Activated gamma-delta T cell treated with anti-CD3 and anti-CD28 coated beads, Interleukin-2, amount 50 U/mL, for 16 hours (primary cell): ENCODE results near the gene FCRL6.

Source experiments
- DNase-seq: peaks from one replicate; pipeline ENCODE4 v3.0.0-alpha.2; 2020; ENCODE audit warnings: low read depth

Gene FCRL6

DNA sequence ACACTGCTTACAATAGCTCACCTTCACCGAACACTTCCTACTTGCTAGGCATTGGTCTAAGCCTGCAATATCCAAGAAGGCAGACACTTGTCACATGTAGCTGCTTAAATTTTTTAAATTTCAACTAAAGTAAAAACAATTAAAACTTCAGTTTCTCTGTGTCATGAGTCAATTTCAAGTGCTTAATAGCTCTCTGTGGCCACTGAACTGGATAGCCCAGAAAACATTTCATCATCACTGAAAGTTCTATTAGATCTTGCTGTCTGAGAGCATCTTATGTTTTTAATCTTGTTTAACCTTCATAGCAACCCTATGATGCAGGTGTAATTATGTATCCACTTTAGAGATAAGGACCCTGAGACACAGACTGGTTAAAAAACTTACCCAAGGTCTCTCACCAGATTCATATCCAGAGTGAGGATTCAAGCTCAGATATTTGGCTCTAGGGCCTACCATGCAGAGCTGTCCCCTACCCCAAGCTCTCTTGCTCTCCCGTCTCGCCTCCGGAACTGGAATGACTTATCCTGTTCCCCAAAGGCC is 2.6 kb upstream of the FCRL6 start:
- DNase-seq, result no peak

DNA sequence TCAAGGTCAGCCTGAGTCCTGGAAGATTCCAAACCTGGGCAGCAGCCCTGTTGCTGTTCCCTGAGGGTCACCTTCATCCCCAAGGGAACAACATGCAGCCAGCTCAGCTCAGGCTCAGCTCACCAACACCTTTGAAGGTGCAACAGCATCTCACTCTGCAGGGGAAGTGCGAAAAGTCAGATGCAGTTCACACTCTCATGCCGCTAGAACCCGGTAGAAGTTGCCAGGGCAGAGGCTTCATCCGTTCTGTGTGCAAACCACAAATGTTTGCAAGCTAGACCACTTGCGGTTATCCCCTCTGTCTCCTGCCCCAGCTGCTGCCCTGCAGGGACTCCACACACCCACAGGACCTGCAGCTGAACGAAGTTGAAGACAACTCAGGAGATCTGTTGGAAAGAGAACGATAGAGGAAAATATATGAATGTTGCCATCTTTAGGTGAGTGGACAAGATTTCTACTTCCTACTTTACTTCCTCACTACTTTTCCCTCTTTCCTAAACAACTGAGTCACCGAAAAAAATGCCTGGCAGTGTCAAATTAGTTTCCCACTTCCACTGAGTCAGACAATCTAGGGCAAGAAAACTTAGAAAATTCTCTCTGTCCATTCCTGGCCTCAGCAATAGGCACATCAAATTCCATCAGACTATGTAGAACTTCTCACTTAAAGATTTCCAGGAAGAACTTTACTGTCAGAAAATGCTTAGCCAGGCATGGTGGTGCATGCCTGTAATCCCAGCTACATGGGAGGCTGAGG is 1.8 kb upstream of the FCRL6 start:
- peak; percentile 17 for DNase-seq

GRCh38 chr1:159803956-159804689 is 2.0 kb downstream of the FCRL6 start:
- DNase-seq, result no peak

GRCh38 chr1:159804924-159805323 is 2.8 kb downstream of the FCRL6 start:
- no peak for DNase-seq

GRCh38 chr1:159815926-159816325 is 13.8 kb downstream of the FCRL6 start:
- no peak for DNase-seq

DNA sequence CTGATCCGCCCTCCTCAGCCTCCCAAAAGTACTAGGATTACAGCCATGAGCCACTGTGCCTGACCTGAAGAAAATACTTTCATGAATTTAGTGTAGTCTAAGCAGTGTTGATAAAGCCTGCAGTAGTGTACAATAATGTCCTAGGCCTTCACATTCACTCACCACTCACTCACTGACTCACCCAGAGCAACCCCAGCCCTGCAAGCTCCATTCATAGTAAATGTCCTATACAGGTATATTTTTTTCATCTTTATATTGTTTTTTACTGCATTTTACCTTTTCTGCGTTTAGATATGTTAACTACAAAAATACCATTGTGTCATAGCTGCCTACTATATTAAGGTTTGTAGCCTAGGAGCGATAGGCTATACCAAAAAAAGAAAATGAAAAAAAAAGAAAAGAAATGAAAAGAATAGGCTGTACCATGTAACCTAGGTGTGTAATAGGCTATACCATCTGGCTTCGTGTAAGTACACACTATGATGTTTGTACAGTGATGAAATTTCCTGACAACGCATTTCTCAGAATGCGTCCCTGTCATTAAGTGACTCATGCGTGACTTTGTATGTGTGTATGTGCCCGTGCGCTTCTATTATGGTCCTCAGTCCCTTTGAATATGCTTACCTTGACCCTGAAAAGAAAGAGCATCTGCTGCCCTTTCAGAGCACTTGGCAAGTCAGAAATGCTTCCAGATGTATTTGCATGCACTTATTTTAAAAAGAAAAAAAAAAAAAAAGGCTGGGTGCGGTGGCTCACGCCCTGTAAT is 15.3 kb downstream of the FCRL6 start:
- no peak for DNase-seq

DNA sequence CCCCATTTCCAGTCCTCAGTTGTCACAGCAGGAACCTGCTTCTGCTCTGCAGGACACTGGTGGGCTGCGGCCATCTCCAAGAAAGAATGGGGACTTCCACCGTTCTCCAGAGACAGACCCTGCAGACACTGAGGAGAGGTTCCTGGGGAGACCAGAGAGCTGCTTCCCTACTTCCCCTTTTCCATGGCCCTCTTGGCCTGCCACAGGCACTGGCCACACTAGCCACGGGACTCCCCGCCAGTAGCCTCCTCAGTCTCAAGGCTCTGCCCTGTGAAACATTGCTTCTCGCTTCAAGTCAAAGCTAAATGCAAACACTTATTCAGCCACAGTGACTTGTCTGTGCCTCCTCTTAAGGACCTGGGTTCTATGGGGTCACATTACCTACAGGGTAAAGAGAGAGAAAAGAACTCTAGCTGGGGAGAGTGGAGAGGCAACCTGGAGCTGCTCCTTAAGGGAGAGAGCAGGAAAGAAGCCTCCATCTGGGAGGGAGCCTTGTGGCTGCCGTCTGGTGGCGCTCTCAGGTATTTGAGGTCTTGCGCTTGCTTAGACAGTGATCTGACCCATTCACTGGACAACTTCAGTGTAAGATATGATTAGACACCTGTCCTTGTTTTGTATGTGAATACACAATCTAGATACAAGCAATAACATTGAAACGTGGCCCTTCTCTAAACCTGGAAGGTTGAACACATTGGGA is 19.2 kb downstream of the FCRL6 start:
- no peak for DNase-seq

DNA sequence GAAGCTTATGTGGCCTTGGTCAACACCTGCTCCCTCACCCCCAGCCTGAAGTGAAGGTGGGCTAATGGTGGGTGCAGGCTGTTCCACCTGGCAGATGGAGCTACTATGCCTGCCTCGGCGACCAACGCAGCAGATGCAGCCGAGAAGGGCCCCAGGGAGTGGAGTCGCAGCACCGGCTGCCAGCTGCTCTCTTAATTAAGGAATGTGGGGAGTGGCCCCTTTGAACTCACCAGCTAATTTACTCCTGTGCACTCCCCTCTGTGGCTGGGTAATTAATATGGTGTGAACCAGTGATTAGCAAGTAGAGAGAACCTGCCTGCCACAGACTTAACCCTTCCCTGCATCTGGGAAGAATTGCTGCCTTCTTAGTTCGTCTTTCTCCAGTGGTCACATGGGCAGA is 21.2 kb downstream of the FCRL6 start:
- no peak for DNase-seq

- no peak for DNase-seq
Measured at GRCh38 chr1:159825564-159825963, 23.4 kb downstream of the FCRL6 start.

DNA sequence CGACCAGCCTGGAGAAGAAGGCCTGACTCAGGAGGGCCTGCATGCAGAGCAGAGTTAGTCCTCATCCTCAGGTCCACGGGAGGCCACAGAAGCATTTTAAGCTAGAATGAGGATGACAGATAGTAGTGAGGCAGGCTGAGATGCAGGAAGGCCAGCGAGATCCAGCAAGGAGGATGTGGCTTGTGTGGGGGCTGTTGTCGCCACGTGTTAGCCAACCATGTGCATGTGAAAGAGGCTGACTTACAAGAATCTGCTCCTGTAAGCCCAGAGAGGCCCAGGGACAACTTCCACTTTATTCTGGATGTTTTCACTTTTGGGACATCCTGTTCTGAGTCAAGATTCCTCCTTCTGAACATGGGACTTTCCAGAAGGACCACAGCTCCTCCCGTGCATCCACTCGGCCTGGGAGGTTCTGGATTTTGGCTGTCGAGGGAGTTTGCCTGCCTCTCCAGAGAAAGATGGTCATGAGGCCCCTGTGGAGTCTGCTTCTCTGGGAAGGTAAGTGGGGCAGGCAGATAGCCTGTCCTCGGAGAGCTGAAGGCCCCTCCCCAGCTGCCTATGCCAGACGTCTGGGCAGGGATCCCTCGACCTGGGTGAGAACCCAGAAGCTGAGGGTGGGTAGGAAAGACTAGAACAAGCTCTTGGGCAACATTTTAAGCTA is 24.4 kb downstream of the FCRL6 start, which contains the start of gene SLAMF8:
SLAMF8 (plus strand) TSS at position 433 of the 661 bp plus-strand sequence; CDS start at position 459, 26 bp downstream.
- peak; percentile 50 for DNase-seq

- no peak for DNase-seq
Measured at GRCh38 chr1:159827102-159827490, 24.9 kb downstream of the FCRL6 start.

DNA sequence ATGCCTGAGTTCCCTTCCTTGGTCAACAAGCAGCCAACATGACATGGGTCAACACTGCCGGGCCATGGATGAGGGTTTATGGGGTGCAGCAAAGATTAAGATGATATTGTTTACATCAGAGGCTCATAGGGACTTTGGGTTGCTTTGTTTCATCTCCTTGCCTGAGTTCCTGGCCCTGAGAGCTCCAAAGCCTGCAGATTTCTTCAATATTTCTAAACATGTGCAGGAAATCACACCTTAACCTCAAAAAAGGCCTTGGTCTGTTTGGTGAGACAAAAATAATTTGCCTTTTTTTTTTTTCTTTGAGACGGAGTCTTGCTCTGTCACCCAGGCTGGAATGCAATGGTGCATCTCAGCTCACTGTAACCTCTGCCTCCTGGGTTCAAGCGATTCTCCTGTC is 25.4 kb downstream of the FCRL6 start:
- no peak for DNase-seq

DNA sequence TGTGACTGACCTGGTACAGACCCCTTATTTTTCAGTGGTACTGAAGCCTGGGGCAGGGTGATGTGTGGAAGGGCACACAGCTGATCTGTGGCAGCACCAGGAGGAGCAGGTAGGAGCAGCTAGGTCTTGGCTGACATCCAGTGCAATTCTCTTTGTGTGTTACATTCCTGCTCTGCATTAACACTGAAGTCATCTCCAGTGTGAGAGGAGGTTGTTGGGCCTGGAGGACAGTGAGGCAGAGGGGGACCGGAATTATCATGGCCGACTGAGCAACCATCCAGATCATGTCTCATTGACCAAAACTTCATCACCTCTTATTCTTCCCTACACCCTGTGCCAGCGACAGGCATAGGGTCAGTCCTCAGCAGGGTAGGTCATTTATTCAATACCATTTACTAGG is 26.0 kb downstream of the FCRL6 start:
- DNase-seq, result no peak

GRCh38 chr1:159828581-159829272 is 26.6 kb downstream of the FCRL6 start:
- no peak for DNase-seq

- no peak for DNase-seq
Measured at GRCh38 chr1:159829273-159829634, 27.1 kb downstream of the FCRL6 start.

GRCh38 chr1:159829822-159830465 is 27.8 kb downstream of the FCRL6 start:
- no peak for DNase-seq

GRCh38 chr1:159830722-159831121 is 28.6 kb downstream of the FCRL6 start:
- no peak for DNase-seq

DNA sequence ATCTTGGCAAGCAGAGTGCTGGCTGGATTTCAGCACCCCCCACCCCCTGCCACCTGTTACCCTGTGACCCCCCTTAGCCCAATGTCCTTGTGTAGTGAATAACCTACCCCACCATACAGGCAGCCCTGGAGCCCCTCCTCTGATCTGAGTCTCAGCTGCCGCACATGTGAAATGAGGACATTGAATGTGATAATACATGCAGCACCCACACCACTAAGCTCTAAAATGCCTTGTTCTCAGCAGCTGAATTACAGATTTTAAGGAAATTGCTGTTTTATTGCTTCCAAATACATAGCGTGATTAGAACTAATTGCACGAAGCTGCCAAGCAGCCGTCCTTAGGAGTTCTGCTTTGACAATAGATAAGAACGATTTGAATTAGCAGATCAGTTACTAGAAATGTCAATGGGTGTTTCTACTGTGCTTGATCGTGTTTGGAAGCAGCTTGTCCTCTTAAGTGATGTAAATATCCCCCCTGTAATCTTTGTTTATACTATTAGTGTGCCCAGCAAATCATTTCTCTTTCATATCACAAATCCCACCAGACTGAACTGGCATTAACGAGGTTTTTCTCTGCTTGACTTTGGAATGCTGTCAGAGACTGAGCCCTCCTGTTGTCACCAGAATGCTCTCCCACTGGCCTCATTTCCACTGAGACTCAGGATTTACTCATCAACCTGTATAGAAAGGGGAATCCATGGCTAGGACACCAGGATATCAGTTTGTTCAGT is 29.4 kb downstream of the FCRL6 start:
- DNase-seq, result no peak

- DNase-seq, result no peak
Measured at GRCh38 chr1:159832309-159832708, 30.1 kb downstream of the FCRL6 start.

GRCh38 chr1:159835356-159835755 is 33.2 kb downstream of the FCRL6 start:
- no peak for DNase-seq
